ENCODE data around the gene SRP19.
"Not testable (repeated sequence)": the region's sequence is repeated elsewhere in the genome, so short reads cannot be mapped to it uniquely, and the experiment has no call there.

SRP19 gene

GRCh38 chr5:112860929-112861637 lies at the start of gene SRP19:
TSS of gene SRP19 (plus strand) at chr5:112861287. CDS start at chr5:112861377, 90 bp downstream.
- DNase-seq (ENCODE audit: low read depth in 1 of 2, low spot score in 1 of 2) = peak; percentile 77 to 91

DNA sequence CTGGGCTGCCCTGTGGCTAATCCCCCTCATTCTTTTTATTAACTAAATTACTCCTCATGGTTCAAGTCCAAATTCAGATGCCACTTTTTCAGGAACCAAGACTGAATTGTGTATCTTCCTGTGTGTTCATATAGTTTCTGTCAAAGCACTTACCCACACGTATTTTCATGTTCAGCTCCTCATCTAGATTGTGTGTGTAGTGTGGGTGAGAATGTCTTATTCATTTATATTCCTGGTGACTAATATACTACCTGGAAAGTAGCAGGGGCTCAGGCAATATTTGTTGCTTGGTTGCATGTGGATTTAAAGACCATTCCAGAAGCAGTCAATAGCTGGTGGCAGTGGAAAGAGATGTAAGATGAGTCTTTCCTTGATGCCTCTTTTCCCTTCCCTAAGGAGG lies 48.5 kb upstream of the SRP19 start:
- DNase-seq (ENCODE audit: low read depth in 1 of 2, low spot score in 1 of 2) = no peak

DNA sequence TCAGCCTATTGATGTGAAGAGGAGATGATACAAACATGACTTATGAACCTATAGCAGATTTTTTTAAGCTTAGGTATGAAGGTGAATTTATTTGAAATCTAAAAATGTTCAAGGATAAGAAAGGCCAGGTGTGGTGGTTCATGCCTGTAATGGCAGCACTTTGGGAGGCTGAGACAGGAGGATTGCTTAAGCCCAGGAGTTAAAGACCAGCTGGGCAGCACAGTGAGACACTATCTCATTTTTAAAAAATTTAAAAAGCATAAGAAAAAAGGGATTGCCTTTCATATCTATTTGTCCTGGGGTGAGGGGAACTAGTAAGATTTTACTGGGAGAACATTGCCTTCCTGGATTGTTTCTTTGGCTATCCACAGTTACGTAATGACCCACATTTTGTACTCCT lies 40.8 kb upstream of the SRP19 start:
- no peak for DNase-seq (ENCODE audit: low read depth in 1 of 2, low spot score in 1 of 2)

DNA sequence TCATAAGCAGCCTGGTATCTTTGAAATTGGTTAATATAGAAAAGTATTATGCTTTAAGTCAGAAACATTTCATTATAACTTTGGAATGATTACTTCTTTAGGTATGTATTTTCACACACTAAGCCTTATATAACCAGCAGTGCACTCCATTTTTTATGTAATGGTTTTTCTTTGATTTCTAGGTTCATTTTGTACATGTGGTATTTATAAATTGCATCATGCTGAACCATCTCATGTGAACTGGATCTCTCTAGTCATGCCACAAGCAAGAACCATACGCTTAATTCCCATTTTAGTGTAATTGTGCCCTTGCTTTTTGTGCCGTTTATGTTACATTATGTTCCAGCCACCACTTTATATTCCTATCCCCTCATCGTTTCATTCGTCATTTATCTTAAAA lies 38.6 kb upstream of the SRP19 start:
- no peak for DNase-seq (ENCODE audit: low read depth in 1 of 2, low spot score in 1 of 2)

- no peak for DNase-seq (ENCODE audit: low read depth in 1 of 2, low spot score in 1 of 2)
These were observed 37.9 kb upstream of the SRP19 start for GRCh38 chr5:112823181-112823580.

GRCh38 chr5:112823656-112824055 lies 37.4 kb upstream of the SRP19 start:
- no peak for DNase-seq (ENCODE audit: low read depth in 1 of 2, low spot score in 1 of 2)

DNA sequence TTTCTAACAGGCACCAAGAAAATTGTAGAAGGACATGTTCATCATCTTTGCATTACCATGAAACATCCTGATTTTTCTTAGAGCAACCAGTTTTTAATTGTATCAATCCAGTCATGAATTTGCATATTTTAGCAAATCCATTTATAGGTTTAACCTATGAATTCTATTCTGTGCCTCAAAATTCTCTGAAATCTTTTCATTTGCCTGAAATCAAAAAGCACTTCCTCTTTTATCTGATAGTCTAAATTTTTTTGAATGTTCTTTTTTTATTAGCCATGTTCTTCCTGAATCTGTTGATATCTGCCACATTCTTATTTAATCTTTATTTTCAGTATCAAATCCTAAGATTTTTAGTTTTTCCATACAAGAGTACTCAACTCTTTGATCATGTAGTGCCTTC lies 36.9 kb upstream of the SRP19 start:
- no peak for DNase-seq (ENCODE audit: low read depth in 1 of 2, low spot score in 1 of 2)

- no peak for DNase-seq (ENCODE audit: low read depth in 1 of 2, low spot score in 1 of 2)
These were observed 30.7 kb upstream of the SRP19 start for GRCh38 chr5:112830378-112830777.

DNA sequence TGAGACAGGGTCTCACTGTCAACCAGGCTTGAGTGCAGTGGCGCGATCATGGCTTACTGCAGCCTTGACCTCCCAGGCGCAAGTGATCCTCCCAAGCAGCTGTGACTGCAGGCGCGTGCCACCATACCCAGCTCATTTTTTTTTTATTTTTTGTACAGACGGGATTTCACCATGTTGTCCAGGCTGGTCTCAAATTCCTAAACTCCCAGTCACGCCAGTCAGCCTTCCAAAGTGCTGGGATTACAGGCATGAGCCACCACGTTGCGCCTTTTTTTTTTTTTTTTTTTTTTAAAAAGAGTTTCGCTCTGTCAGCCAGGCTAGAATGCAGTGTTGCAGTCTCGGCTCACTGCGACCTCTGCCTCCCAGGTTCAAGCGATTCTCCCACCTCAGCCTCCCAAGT lies 27.1 kb upstream of the SRP19 start:
- DNase-seq (ENCODE audit: low read depth in 1 of 2, low spot score in 1 of 2) = no peak

DNA sequence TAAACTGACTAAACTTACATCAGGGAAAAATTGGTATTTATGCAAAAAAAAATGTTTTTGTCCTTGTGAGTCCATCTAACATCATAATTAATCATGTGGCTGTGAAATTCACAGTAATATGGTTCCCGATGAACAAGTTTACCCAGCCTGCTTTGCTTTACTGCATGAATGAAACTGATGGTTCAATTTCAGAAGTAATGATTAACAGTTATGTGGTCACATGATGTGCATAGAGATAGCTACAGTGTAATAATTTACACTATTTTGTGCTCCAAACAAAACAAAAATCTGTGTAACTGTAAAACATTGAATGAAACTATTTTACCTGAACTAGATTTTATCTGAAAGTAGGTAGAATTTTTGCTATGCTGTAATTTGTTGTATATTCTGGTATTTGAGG lies 16.6 kb upstream of the SRP19 start:
- DNase-seq (ENCODE audit: low read depth in 1 of 2, low spot score in 1 of 2) = no peak

DNA sequence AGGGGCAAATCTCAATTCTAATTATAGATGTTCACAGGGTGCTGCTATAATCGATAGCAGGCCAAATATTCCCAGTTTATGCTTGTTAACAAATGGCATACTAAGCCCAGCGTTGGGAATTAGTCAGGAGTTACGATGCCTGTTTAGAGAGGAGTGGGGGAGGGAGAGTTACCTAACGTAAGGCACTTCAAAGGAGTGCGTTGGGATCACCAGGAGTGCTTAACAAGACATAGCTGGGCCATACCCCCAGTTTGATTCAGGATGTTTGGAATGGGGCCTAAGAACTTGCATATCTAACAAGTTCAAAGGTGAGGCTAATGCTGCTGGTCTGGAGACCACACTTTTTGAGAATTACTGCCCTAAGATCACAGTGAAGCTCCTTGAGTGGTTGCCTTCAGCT lies 14.5 kb upstream of the SRP19 start:
- DNase-seq (ENCODE audit: low read depth in 1 of 2, low spot score in 1 of 2) = no peak

GRCh38 chr5:112847306-112847705 lies 13.8 kb upstream of the SRP19 start:
- no peak for DNase-seq (ENCODE audit: low read depth in 1 of 2, low spot score in 1 of 2)

DNA sequence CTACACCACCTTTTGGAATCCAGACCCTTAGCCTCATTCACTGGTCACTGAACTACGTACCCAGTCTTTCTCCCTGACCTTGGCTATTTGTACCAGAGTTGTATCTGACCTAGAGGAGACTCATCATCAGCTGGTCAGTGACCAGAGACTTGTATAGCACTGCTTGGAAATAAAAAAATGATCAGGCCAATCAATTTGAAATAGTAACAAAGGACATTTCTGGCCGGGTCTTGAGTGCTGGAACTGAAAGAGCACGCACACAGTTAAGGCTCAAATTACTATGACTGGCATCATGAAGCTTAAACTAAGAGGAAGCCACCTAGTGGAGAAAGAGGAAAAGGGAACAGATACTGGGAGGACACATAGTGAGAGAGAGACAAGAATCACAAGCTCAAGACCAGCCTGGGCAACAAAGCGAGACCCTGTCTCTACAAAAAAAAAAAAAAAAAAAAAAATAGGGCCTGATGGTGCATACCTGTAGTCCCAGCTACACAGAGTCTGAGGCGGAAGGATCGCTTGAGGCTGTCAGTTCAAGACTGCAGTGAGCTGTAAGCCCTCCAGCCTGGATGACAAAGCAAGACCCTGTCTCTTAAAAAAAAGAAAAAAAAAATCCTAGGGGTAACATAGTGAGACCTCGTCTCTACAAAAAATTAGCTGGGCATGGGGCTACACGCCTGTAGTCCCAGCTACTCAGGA lies 12.8 kb upstream of the SRP19 start:
- DNase-seq (ENCODE audit: low read depth in 1 of 2, low spot score in 1 of 2) = peak in 1 of 2 donors; percentile 10

GRCh38 chr5:112849912-112850311 lies 11.2 kb upstream of the SRP19 start:
- no peak for DNase-seq (ENCODE audit: low read depth in 1 of 2, low spot score in 1 of 2)

DNA sequence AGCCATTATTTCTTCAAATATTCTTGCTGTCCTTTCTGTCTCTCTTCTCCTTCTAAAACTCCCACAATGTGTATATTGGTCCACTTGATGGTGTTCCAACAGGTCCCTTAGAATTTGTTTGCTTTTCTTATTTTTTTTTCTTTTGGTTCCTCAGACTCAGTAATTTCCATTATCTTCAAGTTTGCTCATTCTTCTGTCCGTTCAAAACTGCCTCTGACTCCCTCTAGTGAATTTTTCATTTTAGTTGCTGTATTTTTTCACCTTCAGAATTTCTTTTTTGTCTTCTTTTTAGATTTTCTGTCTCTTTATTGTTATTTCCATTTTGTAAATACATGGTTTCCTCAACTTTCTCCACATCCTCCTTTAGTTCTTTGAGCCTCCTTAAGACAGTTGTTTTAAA lies 6.4 kb upstream of the SRP19 start:
- DNase-seq (ENCODE audit: low read depth in 1 of 2, low spot score in 1 of 2) = no peak

DNA sequence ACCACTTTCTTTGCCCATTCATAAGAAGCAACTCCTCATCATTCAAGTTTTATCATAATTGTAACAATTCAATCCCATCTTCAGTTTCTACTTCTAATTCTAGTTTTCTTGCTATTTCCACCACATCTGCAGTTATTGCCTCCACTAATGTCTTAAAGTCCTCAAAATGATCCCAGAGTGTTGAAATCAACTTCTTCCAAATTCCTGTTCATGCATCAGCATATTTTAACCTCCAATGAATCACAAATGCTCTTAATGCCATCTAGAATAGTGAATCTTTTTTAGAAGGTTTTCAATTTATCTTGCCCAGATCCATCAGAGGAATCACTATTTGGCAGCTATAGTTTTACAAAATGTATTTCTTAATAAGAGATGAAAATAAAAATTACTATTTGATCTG lies 3.2 kb upstream of the SRP19 start:
- no peak for DNase-seq (ENCODE audit: low read depth in 1 of 2, low spot score in 1 of 2)

GRCh38 chr5:112860571-112860928 lies 537 bp upstream of the SRP19 start:
- DNase-seq (ENCODE audit: low read depth in 1 of 2, low spot score in 1 of 2) = not testable (repeated sequence)

- no peak for DNase-seq (ENCODE audit: low read depth in 1 of 2, low spot score in 1 of 2)
These were observed 525 bp downstream of the SRP19 start for GRCh38 chr5:112861638-112861985.

DNA sequence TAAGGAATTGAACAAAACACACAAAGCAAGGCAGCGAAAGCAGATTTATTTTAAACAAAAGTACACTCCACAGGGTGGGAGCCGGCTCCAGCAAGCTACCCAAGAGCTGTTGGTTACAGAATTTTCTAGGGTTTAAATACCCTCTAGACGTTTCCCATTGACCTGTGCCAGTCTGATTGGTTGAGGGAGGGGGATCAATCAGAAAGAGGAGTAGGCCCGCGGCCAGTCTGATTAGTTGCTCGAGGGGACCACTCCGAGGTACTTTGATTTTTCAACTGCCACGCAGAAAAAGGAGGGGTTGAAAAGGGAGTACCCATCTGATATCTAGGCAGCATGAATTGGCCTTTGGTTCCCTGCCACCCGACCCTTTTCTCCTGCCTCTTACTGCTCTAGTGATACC lies 998 bp downstream of the SRP19 start:
- no peak for DNase-seq (ENCODE audit: low read depth in 1 of 2, low spot score in 1 of 2)

GRCh38 chr5:112863549-112863948 lies 2.5 kb downstream of the SRP19 start:
- DNase-seq (ENCODE audit: low read depth in 1 of 2, low spot score in 1 of 2) = no peak

GRCh38 chr5:112865128-112865527 lies 4.0 kb downstream of the SRP19 start:
- no peak for DNase-seq (ENCODE audit: low read depth in 1 of 2, low spot score in 1 of 2)

GRCh38 chr5:112866739-112867138 lies 5.7 kb downstream of the SRP19 start:
- DNase-seq (ENCODE audit: low read depth in 1 of 2, low spot score in 1 of 2) = no peak

DNA sequence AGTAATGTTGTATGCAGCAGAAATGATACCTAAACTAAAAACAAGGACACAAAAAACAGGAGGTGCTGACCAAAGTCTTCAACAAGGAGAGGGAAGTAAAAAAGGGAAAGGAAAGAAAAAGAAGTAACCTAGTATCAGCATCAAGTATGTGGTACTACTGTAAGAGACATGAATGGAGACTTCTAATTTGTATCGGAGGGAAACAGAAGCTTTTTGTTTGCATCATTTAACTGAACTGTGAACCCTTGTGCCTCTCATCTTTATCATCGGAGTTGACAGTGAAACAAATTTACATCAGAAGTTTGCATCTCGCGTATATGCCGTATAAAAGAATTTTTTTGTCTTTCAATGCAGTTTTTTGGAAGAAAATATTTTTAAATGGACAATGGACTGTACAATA lies 6.3 kb downstream of the SRP19 start:
- no peak for DNase-seq (ENCODE audit: low read depth in 1 of 2, low spot score in 1 of 2)
